Gastroesophageal sphincter (tissue), 4 donors: ENCODE measurements around the gene GALNT4. TPM values are rescaled to one million over a fixed set of nuclear protein-coding genes. Genes with fewer than 3 reads are reported as not detected.

Experiments
- ATAC-seq: fragments of 150-250 bp; one replicate; pipeline ENCODE4 v1.9.1; 2016; ENCODE audit warnings: mild to moderate bottlenecking, moderate library complexity
- H3K27ac ChIP-seq, 4 donors: fragments of 200-600 bp; sonication (generic) in 3 of 4; 1 replicate in 3 of 4; 2 replicates in 1 of 4; pipeline ENCODE4 v1.5.1; 2016 to 2019
- H3K27me3 ChIP-seq: fragments of 200-600 bp; sonication (generic); one replicate; pipeline ENCODE4 v1.5.1; 2019
- H3K36me3 ChIP-seq, 2 donors: fragments of 200-600 bp; sonication (generic); one replicate each; pipeline ENCODE4 v1.5.1; 2019; ENCODE audit warnings: control low read depth in 1 of 2
- H3K4me1 ChIP-seq, 3 donors: fragments of 200-600 bp; sonication (generic); 1 replicate in 2 of 3; 2 replicates in 1 of 3; pipeline ENCODE4 v1.5.1; 2016 to 2019; ENCODE audit warnings: control low read depth in 2 of 3
- H3K4me3 ChIP-seq, 2 donors: fragments of 200-600 bp; sonication (generic); one replicate each; pipeline ENCODE4 v1.5.1; 2019; ENCODE audit warnings: mild to moderate bottlenecking in 1 of 2, moderate library complexity in 1 of 2
- H3K9me3 ChIP-seq, 3 donors: fragments of 200-600 bp; sonication (generic); one replicate each; pipeline ENCODE4 v1.5.1; 2017 to 2019; ENCODE audit warnings: control low read depth in 2 of 3
- CTCF ChIP-seq, 4 experiments: fragments of 200-600 bp in 2 of 4; fragments of 450-650 bp in 2 of 4; sonication (generic) in 1 of 4; IDR thresholded peaks; one replicate each; pipeline ENCODE4 v1.5.1; 2017 to 2019; ENCODE audit warnings: antibody characterized with exemption in 4 of 4, mild to moderate bottlenecking in 2 of 4, moderate library complexity in 2 of 4
- EP300 ChIP-seq: sonication (generic); formaldehyde crosslinking; IDR thresholded peaks from one replicate; pipeline ENCODE4 v1.6.1; 2017; ENCODE audit warnings: antibody characterized with exemption, mild to moderate bottlenecking
- POLR2A ChIP-seq, 2 donors: fragments of 450-650 bp; IDR thresholded peaks; one replicate each; pipeline ENCODE4 v1.6.1; 2017; ENCODE audit warnings: antibody characterized with exemption in 2 of 2, mild to moderate bottlenecking in 2 of 2, moderate library complexity in 1 of 2
- POLR2AphosphoS5 ChIP-seq: sonication (generic); formaldehyde crosslinking; IDR thresholded peaks from one replicate; pipeline ENCODE4 v1.6.1; 2017; ENCODE audit warnings: antibody characterized with exemption
- WGBS, 2 donors: methylation state at CpG; one replicate each; pipeline ENCODE4 v1.1.5; 2018; ENCODE audit warnings: low coverage in 1 of 2; 5-methylcytosine and 5-hydroxymethylcytosine counted together
- total RNA-seq, 4 donors: library from RNA; depleted of rRNA; stranded (reverse); fragments of >200 nt; gene quantifications; one replicate each; pipeline ENCODE4 v1.1.0, GENCODE V29; 2016

GALNT4 gene
- 10 to 100 TPM in 1 of 4 donors, 1 to 10 TPM in 3; 5.3 to 10.8 (median 7.1) TPM for total RNA-seq

GRCh38 chr12:89524541-89525304 is at the start of gene GALNT4:
Gene GALNT4, minus strand, starts transcription at chr12:89524796. Its CDS starts 247 bp downstream, at chr12:89524549.
- peak; percentile 91 for ATAC-seq
- TF ChIP-seq CTCF (IDR thresholded peaks at IDR 0.05), result peak; percentile 32 to 81 (median 74)
- no peak for TF ChIP-seq EP300
- TF ChIP-seq POLR2AphosphoS5, result peak; percentile 75
- peak in 1 of 2 donors; percentile 49 for TF ChIP-seq POLR2A (IDR thresholded peaks at IDR 0.05)
- Histone ChIP-seq H3K4me1 (peaks cover 0 to 68% (median 30%) of the 10 kb centered on the region in 3 donors), H3K36me3 (no peaks in the 10 kb centered on the region), H3K4me3 (peak within 1 kb of the TSS; percentile 62 to 98), H3K27me3 (no peaks in the 10 kb centered on the region), H3K9me3 (no peaks in the 10 kb centered on the region), H3K27ac (peak within 1 kb of the TSS; percentile 59 to 95 (median 92))
- WGBS, 2 donors, result 0% methylated on average over 2 to 5 of the region's 43 CpGs

GRCh38 chr12:89573051-89573810 is 48.6 kb upstream of the GALNT4 start:
- H3K27me3 ChIP-seq, result no peaks in the 10 kb centered on the region
- no peak for ATAC-seq
- WGBS, 2 donors, result 76 to 78% methylated on average over 5 of the region's 5 CpGs
- H3K4me3 ChIP-seq, result no peak overlapping the region
- no peaks in the 10 kb centered on the region for H3K36me3 ChIP-seq
- no peak overlapping the region for H3K27ac ChIP-seq
- H3K9me3 ChIP-seq, result no peaks in the 10 kb centered on the region
- TF ChIP-seq POLR2A (IDR thresholded peaks at IDR 0.05) (no peak), POLR2AphosphoS5 (no peak), EP300 (no peak), CTCF (IDR thresholded peaks at IDR 0.05) (no peak)
- no peaks in the 10 kb centered on the region for H3K4me1 ChIP-seq

GRCh38 chr12:89571491-89572195 is 47.0 kb upstream of the GALNT4 start:
- no peak for ATAC-seq
- WGBS, 2 donors, result 96 to 100% methylated on average over 1 to 4 of the region's 4 CpGs
- no peak overlapping the region for H3K4me3 ChIP-seq
- H3K27me3 ChIP-seq, result no peaks in the 10 kb centered on the region
- TF ChIP-seq POLR2AphosphoS5 (no peak), POLR2A (IDR thresholded peaks at IDR 0.05) (no peak), EP300 (no peak), CTCF (IDR thresholded peaks at IDR 0.05) (no peak)
- no peaks in the 10 kb centered on the region for H3K36me3 ChIP-seq
- no peaks in the 10 kb centered on the region for H3K4me1 ChIP-seq
- no peak overlapping the region for H3K27ac ChIP-seq
- H3K9me3 ChIP-seq, result no peaks in the 10 kb centered on the region

- Histone ChIP-seq H3K36me3 (no peaks in the 10 kb centered on the region), H3K27ac (no peak overlapping the region), H3K4me3 (no peak overlapping the region), H3K4me1 (no peaks in the 10 kb centered on the region), H3K27me3 (no peaks in the 10 kb centered on the region), H3K9me3 (no peaks in the 10 kb centered on the region)
- WGBS, 2 donors, result 79 to 80% methylated on average over 5 of the region's 5 CpGs
- no peak for ATAC-seq
- TF ChIP-seq POLR2AphosphoS5, result no peak
- TF ChIP-seq POLR2A (IDR thresholded peaks at IDR 0.05), result no peak
- TF ChIP-seq CTCF (IDR thresholded peaks at IDR 0.05), result no peak
- TF ChIP-seq EP300, result no peak
These were observed 43.9 kb upstream of the GALNT4 start for GRCh38 chr12:89568484-89568883.
